Caco-2 (cell line): ENCODE results near the gene OGA. TPM values are rescaled to one million over a fixed set of nuclear protein-coding genes. Genes with fewer than 3 reads are reported as not detected.

Experiments used
- BruUV-seq: library from RNA; stranded (reverse); fragments of 400-500 nt; replicated peaks from 2 replicates; lab custom pipeline; 2021; lab: Mats Ljungman, UMichigan
- CTCF ChIA-PET: fragments of 300-600 bp; sonication (Branson Sonifier 250); formaldehyde crosslinking; loops from one replicate; lab custom pipeline; 2022; ENCODE audit warnings: antibody characterized with exemption; lab: Charles Lee
- POLR2A ChIA-PET: fragments of 300-600 bp; sonication (Branson Sonifier 250); formaldehyde crosslinking; loops from one replicate; lab custom pipeline; 2022; ENCODE audit warnings: antibody characterized with exemption; lab: Charles Lee
- DNase-seq, 2 experiments: peaks; one replicate each; pipeline versions ENCODE4 v3.0.0 to v3.0.0-alpha.2; 2020 to 2022
- H3K27me3 ChIP-seq: replicated peaks from 2 replicates; pipeline ENCODE4 v1.6.0; 2011; ENCODE audit warnings: low read length; ENCODE audit not compliant: control insufficient read depth, insufficient read depth
- H3K36me3 ChIP-seq: 2 replicates; pipeline ENCODE4 v1.5.1; 2011; ENCODE audit warnings: low read length; ENCODE audit not compliant: control insufficient read depth, insufficient read depth
- H3K4me1 ChIP-seq: fragments of 250-450 bp; sonication (Bioruptor Pico); 2 replicates; pipeline ENCODE4 v1.5.1; 2020; ENCODE audit warnings: mild to moderate bottlenecking
- H3K4me3 ChIP-seq: 2 replicates; pipeline ENCODE4 v1.5.1; 2011; ENCODE audit warnings: low read depth, mild to moderate bottlenecking, control low read depth, low read length
- H3K9me3 ChIP-seq: fragments of 250-450 bp; sonication (Bioruptor Pico); 2 replicates; pipeline ENCODE4 v1.5.1; 2020; ENCODE audit warnings: mild to moderate bottlenecking, moderate library complexity
- H3K27ac Mint-ChIP-seq: one replicate; pipeline ENCODE4 v1.8.0; 2022; ENCODE audit warnings: mixed read lengths; ENCODE audit not compliant: unreplicated experiment
- H3K27me3 Mint-ChIP-seq: one replicate; pipeline ENCODE4 v1.8.0; 2022; ENCODE audit warnings: mixed read lengths; ENCODE audit not compliant: insufficient read depth, unreplicated experiment
- H3K36me3 Mint-ChIP-seq: one replicate; pipeline ENCODE4 v1.8.0; 2022; ENCODE audit warnings: mild to moderate bottlenecking, mixed read lengths; ENCODE audit not compliant: insufficient read depth, unreplicated experiment
- H3K4me1 Mint-ChIP-seq: one replicate; pipeline ENCODE4 v1.8.0; 2022; ENCODE audit warnings: low read depth, mixed read lengths; ENCODE audit not compliant: unreplicated experiment
- H3K4me3 Mint-ChIP-seq: one replicate; pipeline ENCODE4 v1.8.0; 2022; ENCODE audit warnings: mild to moderate bottlenecking, moderate library complexity, mixed read lengths; ENCODE audit not compliant: unreplicated experiment
- H3K9me3 Mint-ChIP-seq: one replicate; pipeline ENCODE4 v1.8.0; 2022; ENCODE audit warnings: mixed read lengths; ENCODE audit not compliant: unreplicated experiment
- intact Hi-C: fragments of 100-400 bp; cut with micrococcal nuclease; formaldehyde crosslinking; loops from one replicate; pipeline ENCODE4 v1.10.0; 2022; ENCODE audit not compliant: unreplicated experiment
- total RNA-seq: library from RNA; stranded (reverse); gene quantifications from 2 replicates; pipeline ENCODE4 v1.2.3, GENCODE V29; 2022
- TF ChIP-seq, protein P1 (sequence below), 2 experiments: fragments of 200-600 bp in 1 of 2; IDR thresholded peaks; 1 replicate in 1 of 2; 2 replicates in 1 of 2; pipeline versions ENCODE4 v1.5.1 to v1.8.0; 2011 to 2022; ENCODE audit warnings: antibody characterized with exemption in 1 of 2, control low read depth in 1 of 2, inconsistent platforms in 1 of 2, low read depth in 1 of 2, low read length in 1 of 2, mild to moderate bottlenecking in 1 of 2, moderate library complexity in 1 of 2; ENCODE audit not compliant: insufficient read depth in 1 of 2, severe bottlenecking in 1 of 2, unreplicated experiment in 1 of 2

Gene OGA
- total RNA-seq, 1 experiment from 2014 or later = 76.9 TPM

DNA sequence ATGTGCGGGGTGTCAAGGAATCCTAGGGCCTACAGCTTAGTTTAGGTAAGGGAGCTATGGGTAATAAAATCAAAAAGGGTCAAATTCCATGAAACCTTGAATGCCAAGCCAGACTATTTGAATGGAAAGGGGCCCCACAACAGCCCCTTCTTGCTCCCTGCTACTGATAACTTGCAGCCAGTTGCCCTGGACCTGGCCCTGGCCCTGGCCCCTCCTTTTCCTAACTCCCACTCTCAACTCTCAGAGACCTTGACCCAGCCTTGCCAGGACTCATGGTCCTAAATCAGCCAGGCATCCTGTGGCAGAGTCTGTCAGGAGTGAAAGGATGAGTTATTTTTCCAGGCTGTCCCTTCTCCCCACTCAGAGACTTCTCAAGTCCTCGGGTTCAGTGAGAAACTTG is 19.5 kb upstream of the OGA start:
- Mint-ChIP-seq H3K27me3 (no peaks in the 10 kb centered on the region), H3K4me1 (peaks cover 10% of the 10 kb centered on the region), H3K27ac (peak overlapping the region; percentile 82), H3K9me3 (no peaks in the 10 kb centered on the region), H3K36me3 (peaks cover 23% of the 10 kb centered on the region), H3K4me3 (peak overlapping the region; percentile 26)
- no peak overlapping the region for H3K4me3 ChIP-seq
- TF ChIP-seq, protein P1, sequence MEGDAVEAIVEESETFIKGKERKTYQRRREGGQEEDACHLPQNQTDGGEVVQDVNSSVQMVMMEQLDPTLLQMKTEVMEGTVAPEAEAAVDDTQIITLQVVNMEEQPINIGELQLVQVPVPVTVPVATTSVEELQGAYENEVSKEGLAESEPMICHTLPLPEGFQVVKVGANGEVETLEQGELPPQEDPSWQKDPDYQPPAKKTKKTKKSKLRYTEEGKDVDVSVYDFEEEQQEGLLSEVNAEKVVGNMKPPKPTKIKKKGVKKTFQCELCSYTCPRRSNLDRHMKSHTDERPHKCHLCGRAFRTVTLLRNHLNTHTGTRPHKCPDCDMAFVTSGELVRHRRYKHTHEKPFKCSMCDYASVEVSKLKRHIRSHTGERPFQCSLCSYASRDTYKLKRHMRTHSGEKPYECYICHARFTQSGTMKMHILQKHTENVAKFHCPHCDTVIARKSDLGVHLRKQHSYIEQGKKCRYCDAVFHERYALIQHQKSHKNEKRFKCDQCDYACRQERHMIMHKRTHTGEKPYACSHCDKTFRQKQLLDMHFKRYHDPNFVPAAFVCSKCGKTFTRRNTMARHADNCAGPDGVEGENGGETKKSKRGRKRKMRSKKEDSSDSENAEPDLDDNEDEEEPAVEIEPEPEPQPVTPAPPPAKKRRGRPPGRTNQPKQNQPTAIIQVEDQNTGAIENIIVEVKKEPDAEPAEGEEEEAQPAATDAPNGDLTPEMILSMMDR (IDR thresholded peaks at IDR 0.05; ENCODE audit: insufficient read depth in 1 of 2, low read depth in 1 of 2, low read length in 1 of 2, severe bottlenecking in 1 of 2, unreplicated experiment in 1 of 2) = no peak
- H3K4me1 ChIP-seq = peaks cover 28% of the 10 kb centered on the region
- CTCF ChIA-PET = interaction anchor here (1.0 to 1.4 kb wide), 3 partner anchors 19 to 172 kb away, joined by 3 to 6 read pairs (median 5); partner anchors contain the start of gene OGA
- H3K36me3 ChIP-seq = peaks cover 3% of the 10 kb centered on the region; the same call in 1 of the 2 replicates
- no peaks in the 10 kb centered on the region for H3K9me3 ChIP-seq
- DNase-seq = peak; percentile 69 to 80
- no peaks in the 10 kb centered on the region for H3K27me3 ChIP-seq
- POLR2A ChIA-PET = interaction anchor here (0.6 to 1.4 kb wide), 2 partner anchors 19 to 1667 kb away, joined by 3 to 4 read pairs; partner anchors contain the start of gene OGA
- BruUV-seq = no TSS peak
- intact Hi-C loops = loop anchor here (2.0 to 5.0 kb wide), 2 partner anchors 50 to 235 kb away; no protein-coding TSS in a partner anchor

DNA sequence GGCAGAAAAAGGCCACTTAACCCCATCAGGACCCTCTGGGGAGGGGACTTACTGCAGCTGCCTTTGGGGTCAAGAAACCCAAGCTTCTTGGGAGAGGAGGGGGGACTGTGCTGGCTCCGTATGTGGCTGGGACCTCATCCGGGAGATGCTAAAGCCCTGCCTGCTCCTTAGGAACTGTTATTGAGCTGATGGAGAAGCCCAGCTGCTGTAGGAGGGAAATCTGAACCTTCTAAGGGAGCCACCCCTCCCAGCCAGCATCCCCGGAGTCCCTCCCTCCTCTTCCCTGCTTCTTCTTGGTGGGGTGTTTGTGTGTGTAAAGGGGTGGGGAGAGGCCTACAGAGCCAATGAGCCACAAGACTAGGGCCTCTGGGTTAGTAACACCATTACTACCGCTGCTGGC is 17.1 kb upstream of the OGA start:
- Mint-ChIP-seq H3K9me3 (no peaks in the 10 kb centered on the region), H3K4me1 (peaks cover 10% of the 10 kb centered on the region), H3K36me3 (peaks cover 23% of the 10 kb centered on the region), H3K27me3 (no peaks in the 10 kb centered on the region), H3K4me3 (no peak overlapping the region), H3K27ac (no peak overlapping the region)
- Histone ChIP-seq H3K4me1 (peaks cover 28% of the 10 kb centered on the region), H3K27me3 (no peaks in the 10 kb centered on the region), H3K36me3 (peaks cover 3% of the 10 kb centered on the region; the same call in 1 of the 2 replicates), H3K4me3 (no peak overlapping the region), H3K9me3 (no peaks in the 10 kb centered on the region)
- ChIA-PET CTCF (interaction anchor here (0.6 to 1.7 kb wide), 5 partner anchors 17 to 238 kb away, joined by 3 to 14 read pairs (median 3); partner anchors contain the start of gene OGA), POLR2A (interaction anchor here (0.9 kb wide), 1 partner anchor 17 kb away, joined by 3 read pairs; no protein-coding TSS in a partner anchor)
- TF ChIP-seq, protein P1 (IDR thresholded peaks at IDR 0.05; ENCODE audit: insufficient read depth in 1 of 2, low read depth in 1 of 2, low read length in 1 of 2, severe bottlenecking in 1 of 2, unreplicated experiment in 1 of 2) = no peak
- BruUV-seq = no TSS peak
- intact Hi-C loops = loop anchor here (5.0 kb wide), 1 partner anchor 52 kb away; no protein-coding TSS in a partner anchor
- no peak for DNase-seq

DNA sequence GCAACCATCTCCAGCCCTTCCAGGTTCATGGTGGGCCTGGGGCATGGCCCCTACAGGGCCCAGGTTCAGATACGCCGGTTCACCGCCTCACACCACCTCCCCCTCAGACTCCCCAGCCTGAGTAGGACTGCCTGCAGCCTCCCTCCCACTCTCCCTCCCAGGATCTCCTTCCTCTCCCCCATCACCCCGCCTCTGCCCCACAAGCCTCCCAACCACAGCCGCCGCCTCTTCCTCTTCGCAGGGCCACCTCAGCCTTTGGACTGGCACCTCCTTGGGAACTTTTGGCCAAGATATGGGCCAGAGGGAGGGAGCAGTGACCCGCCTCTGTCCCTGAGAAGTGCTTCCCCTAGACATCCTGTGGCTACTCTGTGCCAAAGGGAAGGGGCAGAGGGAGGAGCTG is 16.1 kb upstream of the OGA start:
- Histone ChIP-seq H3K27me3 (no peaks in the 10 kb centered on the region), H3K4me3 (no peak overlapping the region), H3K9me3 (no peaks in the 10 kb centered on the region), H3K36me3 (peaks cover 3% of the 10 kb centered on the region; the same call in 1 of the 2 replicates), H3K4me1 (peaks cover 28% of the 10 kb centered on the region)
- BruUV-seq = no TSS peak
- POLR2A ChIA-PET = no interaction called here
- H3K27me3 Mint-ChIP-seq = no peaks in the 10 kb centered on the region
- TF ChIP-seq, protein P1 (IDR thresholded peaks at IDR 0.05; ENCODE audit: insufficient read depth in 1 of 2, low read depth in 1 of 2, low read length in 1 of 2, severe bottlenecking in 1 of 2, unreplicated experiment in 1 of 2) = no peak
- peak in 1 of 2 experiments; percentile 35 for DNase-seq
- CTCF ChIA-PET = interaction anchor here (0.7 kb wide), 1 partner anchor 38 kb away, joined by 3 read pairs; no protein-coding TSS in a partner anchor
- H3K4me3 Mint-ChIP-seq = no peak overlapping the region
- H3K36me3 Mint-ChIP-seq = peaks cover 18% of the 10 kb centered on the region
- peak overlapping the region; percentile 3 for H3K27ac Mint-ChIP-seq
- H3K9me3 Mint-ChIP-seq = no peaks in the 10 kb centered on the region
- intact Hi-C loops = no loop called here
- H3K4me1 Mint-ChIP-seq = peaks cover 10% of the 10 kb centered on the region
